ENCODE data around the gene KDF1.

Gene KDF1

GRCh38 chr1:26957306-26957705, 3.0 kb downstream of the KDF1 start:
- H2AFZ ChIP-seq = no peak overlapping the region
- H3K9ac ChIP-seq = no peak overlapping the region
- no peak overlapping the region for H3K27ac ChIP-seq
- H3K79me2 ChIP-seq = peaks cover 2% of the 10 kb centered on the region
- no peak for TF ChIP-seq CTCF (IDR thresholded peaks at IDR 0.05)
- no peaks in the 10 kb centered on the region for H3K4me1 ChIP-seq
- H3K4me2 ChIP-seq (ENCODE audit: low read length) = no peak overlapping the region
- H3K36me3 ChIP-seq (ENCODE audit: control insufficient read depth, insufficient read depth, low read length) = no peaks in the 10 kb centered on the region
- H3K27me3 ChIP-seq (ENCODE audit: control insufficient read depth, insufficient read depth, low read length) = no peaks in the 10 kb centered on the region
- H3K9me3 ChIP-seq (ENCODE audit: control insufficient read depth, low read length) = no peaks in the 10 kb centered on the region
- no peak overlapping the region for H3K4me3 ChIP-seq (ENCODE audit: low read depth, low read length)

GRCh38 chr1:26956321-26956720, 3.9 kb downstream of the KDF1 start:
- H2AFZ ChIP-seq = no peak overlapping the region

GRCh38 chr1:26953374-26953773, 6.9 kb downstream of the KDF1 start:
- Histone ChIP-seq H3K9ac (no peak overlapping the region), H3K27ac (no peak overlapping the region), H3K4me2 (ENCODE audit: low read length) (no peak overlapping the region), H2AFZ (no peak overlapping the region), H3K79me2 (peaks cover 2% of the 10 kb centered on the region), H3K4me1 (no peaks in the 10 kb centered on the region), H3K9me3 (ENCODE audit: control insufficient read depth, low read length) (no peaks in the 10 kb centered on the region), H3K36me3 (ENCODE audit: control insufficient read depth, insufficient read depth, low read length) (no peaks in the 10 kb centered on the region), H3K27me3 (ENCODE audit: control insufficient read depth, insufficient read depth, low read length) (no peaks in the 10 kb centered on the region), H3K4me3 (ENCODE audit: low read depth, low read length) (no peak overlapping the region)
- no peak for TF ChIP-seq CTCF (IDR thresholded peaks at IDR 0.05)

More at GRCh38 chr1:26956321-26956720, 3.9 kb downstream of the KDF1 start:
- no peaks in the 10 kb centered on the region for H3K36me3 ChIP-seq (ENCODE audit: control insufficient read depth, insufficient read depth, low read length)
- no peak overlapping the region for H3K9ac ChIP-seq
- H3K79me2 ChIP-seq = peaks cover 4% of the 10 kb centered on the region
- H3K9me3 ChIP-seq (ENCODE audit: control insufficient read depth, low read length) = no peaks in the 10 kb centered on the region
- H3K27me3 ChIP-seq (ENCODE audit: control insufficient read depth, insufficient read depth, low read length) = no peaks in the 10 kb centered on the region
- no peak overlapping the region for H3K4me2 ChIP-seq (ENCODE audit: low read length)
- H3K27ac ChIP-seq = no peak overlapping the region
- no peak overlapping the region for H3K4me3 ChIP-seq (ENCODE audit: low read depth, low read length)
- no peaks in the 10 kb centered on the region for H3K4me1 ChIP-seq
- no peak for TF ChIP-seq CTCF (IDR thresholded peaks at IDR 0.05)

- H3K9ac ChIP-seq = no peak overlapping the region
- no peaks in the 10 kb centered on the region for H3K36me3 ChIP-seq (ENCODE audit: control insufficient read depth, insufficient read depth, low read length)
- no peak overlapping the region for H3K4me3 ChIP-seq (ENCODE audit: low read depth, low read length)
- no peaks in the 10 kb centered on the region for H3K9me3 ChIP-seq (ENCODE audit: control insufficient read depth, low read length)
- H3K79me2 ChIP-seq = peaks cover 2% of the 10 kb centered on the region
- no peaks in the 10 kb centered on the region for H3K4me1 ChIP-seq
- no peaks in the 10 kb centered on the region for H3K27me3 ChIP-seq (ENCODE audit: control insufficient read depth, insufficient read depth, low read length)
- no peak for TF ChIP-seq CTCF (IDR thresholded peaks at IDR 0.05)
- no peak overlapping the region for H2AFZ ChIP-seq
- no peak overlapping the region for H3K4me2 ChIP-seq (ENCODE audit: low read length)
- no peak overlapping the region for H3K27ac ChIP-seq
These were observed 8.3 kb downstream of the KDF1 start for GRCh38 chr1:26951821-26952497.

- H3K27me3 ChIP-seq (ENCODE audit: control insufficient read depth, insufficient read depth, low read length) = no peaks in the 10 kb centered on the region
- no peaks in the 10 kb centered on the region for H3K36me3 ChIP-seq (ENCODE audit: control insufficient read depth, insufficient read depth, low read length)
- H3K4me2 ChIP-seq (ENCODE audit: low read length) = no peak overlapping the region
- peaks cover 2% of the 10 kb centered on the region for H3K79me2 ChIP-seq
- no peak for TF ChIP-seq CTCF (IDR thresholded peaks at IDR 0.05)
- H3K27ac ChIP-seq = no peak overlapping the region
- H3K9ac ChIP-seq = no peak overlapping the region
- H3K4me1 ChIP-seq = no peaks in the 10 kb centered on the region
- H3K9me3 ChIP-seq (ENCODE audit: control insufficient read depth, low read length) = no peaks in the 10 kb centered on the region
- H3K4me3 ChIP-seq (ENCODE audit: low read depth, low read length) = no peak overlapping the region
- no peak overlapping the region for H2AFZ ChIP-seq
These were observed 9.1 kb downstream of the KDF1 start for GRCh38 chr1:26951216-26951615.
